Measurements from ENCODE around the gene LRG1.

GRCh38 chr19:4500841-4501591, 38.8 kb downstream of the LRG1 start:
- no peak for TF ChIP-seq CTCF (IDR thresholded peaks at IDR 0.05)
- TF ChIP-seq POLR2A (IDR thresholded peaks at IDR 0.05; ENCODE audit: low read depth), result no peak
